NK-92 (cell line): ENCODE data around the gene BRIP1.
"Not testable (repeated sequence)": the region's sequence is repeated elsewhere in the genome, so short reads cannot be mapped to it uniquely, and the experiment has no call there.

ENCODE experiments used
- DNase-seq: peaks from one replicate; lab custom pipeline; 2025; ENCODE audit not compliant: unreplicated experiment; lab: John Stamatoyannopoulos, UW

The BRIP1 gene

DNA sequence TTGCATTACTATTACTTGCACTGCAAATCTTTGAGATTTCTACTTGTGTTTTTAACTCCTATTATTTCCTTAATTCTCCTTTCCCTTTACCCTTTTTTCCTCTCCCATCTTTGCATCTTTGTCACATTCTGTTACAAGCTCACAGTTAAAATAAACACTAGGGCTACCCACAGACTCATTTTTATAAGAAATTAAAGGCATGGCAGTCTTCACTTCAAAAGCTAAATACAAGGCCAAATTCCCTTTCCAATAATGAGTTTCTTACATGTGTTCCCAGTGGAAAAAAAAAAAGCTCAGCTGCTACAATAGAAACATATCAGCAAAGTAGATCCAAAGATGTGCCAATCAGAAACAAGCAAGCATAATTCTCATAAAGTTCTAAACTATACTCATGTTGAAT is 3.7 kb upstream of the BRIP1 start:
- DNase-seq = no peak

DNA sequence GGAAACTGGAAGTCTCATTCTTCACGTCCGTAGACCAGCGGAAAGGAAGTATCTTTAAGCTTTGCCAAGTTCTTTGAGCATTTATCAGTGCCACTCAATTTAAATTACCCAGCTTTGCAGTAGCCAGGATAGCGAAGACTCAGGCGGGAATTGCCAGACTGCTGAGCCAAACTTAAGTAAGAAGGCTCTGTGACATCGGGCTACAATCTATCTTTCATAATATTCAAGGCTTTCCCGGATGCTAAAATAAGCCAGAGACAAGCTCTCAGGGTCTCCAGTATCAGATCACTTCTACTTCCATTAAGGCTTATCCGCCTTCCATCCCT is 436 bp upstream of the BRIP1 start:
- DNase-seq = no peak

DNA sequence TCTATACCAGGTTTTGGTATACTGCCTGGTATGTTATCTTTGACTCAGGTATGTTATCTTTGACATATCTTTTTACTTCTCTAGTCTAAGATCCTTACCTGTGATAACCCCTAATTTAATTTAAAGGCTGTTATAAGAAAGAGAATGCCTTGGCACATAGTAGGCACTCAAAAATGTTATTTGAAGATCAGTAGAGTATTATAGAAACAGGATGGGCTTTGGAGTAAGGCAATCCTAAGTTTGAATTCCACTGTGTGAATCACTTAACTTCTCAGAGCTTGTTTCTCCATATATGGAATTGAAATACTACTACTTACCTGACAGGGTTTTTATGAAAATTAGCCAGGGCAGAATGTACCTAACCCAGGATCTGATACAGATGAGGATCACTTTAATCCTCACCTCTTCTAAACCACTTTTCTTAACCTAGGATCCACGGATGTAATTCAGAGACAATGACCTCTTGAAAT is 1.2 kb downstream of the BRIP1 start:
- no peak for DNase-seq

DNA sequence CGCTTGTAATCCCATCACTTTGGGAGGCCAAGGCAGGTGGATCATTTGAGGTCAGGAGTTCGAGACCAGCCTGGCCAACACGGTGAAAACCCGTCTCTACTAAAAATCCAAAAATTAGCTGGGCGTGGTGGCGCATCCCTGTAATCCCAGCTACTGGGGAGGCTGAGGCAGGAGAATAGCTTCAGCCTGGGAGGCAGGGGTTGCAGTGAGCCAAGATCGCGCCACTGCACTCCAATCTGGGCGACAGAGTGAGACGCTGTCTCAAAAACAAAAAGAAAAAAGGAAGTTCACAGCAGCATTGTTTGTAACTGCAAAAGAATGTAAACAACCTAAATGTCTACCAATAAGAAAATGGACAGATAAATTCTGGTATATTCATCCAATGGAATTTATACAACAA is 2.9 kb downstream of the BRIP1 start:
- DNase-seq = not testable (repeated sequence)

DNA sequence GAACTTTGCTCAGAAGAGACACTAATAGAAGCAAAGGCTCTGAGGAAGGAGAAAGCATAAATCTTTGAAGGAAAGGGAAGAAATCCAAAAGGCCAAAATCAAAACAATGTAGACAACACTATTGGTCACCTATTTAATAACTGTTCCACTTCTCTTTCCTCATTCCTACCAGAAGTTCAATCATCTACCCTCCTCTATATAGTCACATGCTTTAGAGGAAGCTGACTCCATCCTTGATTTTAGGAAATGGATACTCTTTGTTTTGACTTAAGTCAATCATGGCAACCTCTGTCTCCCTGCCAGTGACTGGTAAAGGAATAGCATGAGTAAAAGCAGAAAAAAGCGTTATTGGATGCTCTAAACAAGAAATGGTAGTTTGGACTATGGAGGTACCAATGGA is 7.3 kb downstream of the BRIP1 start:
- DNase-seq = no peak

DNA sequence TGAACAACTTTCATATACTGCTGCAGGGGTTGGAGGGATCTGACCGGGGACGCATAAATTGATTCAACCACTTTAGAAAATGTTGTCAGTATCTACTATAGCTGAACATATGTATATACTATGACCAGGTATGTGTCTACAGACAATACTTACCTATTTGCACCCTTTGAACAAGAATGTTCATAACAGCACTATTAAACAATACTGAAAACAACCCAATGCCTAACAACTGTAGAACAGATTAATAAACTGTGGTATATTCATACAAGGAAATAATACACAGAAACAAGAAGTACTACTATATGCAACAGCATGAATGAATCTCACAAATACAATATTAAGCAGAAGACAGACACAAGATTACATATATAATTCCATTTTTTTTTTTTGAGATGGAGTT is 10.5 kb downstream of the BRIP1 start:
- no peak for DNase-seq

DNA sequence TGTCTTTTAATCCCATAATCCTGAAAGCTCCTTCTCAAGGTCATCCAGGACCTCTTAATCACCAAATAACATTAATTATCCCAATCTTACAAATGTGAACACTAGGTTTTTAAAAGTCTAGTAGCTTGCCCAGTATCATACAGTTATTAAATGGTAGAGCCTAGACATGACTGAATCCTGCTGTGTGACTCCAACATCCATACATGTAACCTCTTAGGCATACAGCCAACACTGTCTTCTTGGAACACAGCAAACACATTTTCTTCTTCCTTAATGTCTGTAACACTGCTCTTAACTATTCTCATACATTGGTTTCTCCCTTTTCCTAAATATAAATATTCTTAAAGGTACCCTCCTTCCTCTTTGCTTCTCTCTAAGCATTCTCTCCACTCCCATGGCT is 13.7 kb downstream of the BRIP1 start:
- DNase-seq = no peak

DNA sequence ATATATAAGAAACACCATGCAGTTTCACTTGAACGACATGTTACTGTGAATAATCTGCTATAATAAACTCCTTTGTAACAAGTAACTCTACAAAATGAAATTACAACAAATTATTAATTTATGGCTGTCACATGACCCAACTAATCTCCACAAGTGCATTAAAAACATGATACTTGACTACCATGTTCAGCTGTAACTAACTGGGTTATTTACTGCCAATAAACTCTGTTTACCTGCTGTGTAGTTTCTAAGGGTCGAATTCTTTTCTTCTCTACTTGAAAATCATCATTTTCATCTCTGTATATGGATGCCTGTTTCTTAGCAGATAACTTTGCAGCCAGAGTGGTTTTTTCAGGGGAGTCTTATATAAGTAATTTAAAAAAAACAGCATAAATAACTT is 14.4 kb downstream of the BRIP1 start:
- DNase-seq = no peak

DNA sequence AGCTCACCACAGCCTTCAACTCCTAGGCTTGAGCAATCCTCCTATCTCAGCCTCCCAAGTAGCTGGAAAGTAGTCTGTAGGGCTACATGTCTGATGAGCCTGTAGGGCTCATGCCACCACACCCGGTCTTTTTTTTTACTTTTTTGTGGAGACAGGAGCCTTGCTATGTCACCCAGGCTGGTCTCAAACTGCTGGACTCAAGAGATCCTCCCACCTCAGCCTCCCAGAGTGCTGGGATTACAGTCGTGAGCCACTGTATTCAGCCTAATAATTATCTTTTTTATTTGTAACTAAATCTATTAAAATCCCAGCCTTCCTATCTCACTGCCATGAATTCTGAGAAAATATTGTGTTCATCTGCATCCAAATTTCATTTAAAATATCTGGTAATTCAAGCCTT is 15.1 kb downstream of the BRIP1 start:
- DNase-seq = no peak

DNA sequence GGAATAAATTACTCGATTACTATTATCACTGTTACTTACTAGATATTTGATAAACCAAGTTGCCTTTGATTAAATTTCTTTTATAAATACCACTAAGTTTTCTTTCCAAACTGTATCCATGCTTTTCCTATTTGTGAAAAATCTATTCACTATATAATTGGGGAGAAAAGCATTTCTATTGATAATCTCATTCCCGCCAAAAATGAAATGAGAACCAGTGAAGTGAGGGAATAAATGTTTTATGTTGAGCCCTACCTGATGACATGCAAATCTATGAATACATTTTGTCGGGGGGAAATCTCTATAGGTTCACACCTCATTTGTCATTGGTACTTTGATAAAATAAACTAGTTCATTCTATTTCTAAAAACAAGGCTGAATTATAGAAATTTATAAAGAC is 15.7 kb downstream of the BRIP1 start:
- no peak for DNase-seq

DNA sequence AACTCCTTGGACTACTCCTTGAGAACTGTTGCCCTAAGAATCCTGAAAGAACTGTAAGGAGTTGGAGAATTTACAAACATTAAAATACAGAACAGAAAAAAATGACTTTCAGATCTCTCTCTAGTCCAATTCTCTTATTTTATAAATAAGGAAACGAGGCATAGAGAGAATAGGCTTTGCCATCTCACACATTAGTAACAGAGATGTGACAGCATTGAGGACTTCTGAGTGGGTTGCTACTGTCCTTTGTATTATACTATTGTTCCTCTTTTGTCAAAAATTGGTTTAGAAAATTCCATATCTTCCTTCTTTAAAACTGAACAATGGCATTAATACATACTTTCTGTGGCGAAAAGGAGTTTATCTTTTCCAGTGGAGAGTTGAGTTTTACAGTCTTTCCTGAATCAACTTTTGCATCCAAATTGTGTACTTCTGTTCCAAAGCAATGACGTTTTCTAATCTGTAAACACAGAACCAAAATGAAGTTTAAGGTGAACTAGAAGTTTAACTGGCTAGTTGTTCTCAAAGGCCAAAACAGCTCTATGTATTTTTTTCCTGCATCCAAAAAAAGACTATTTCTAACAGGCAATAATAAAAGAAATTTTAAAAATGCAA is 16.5 kb downstream of the BRIP1 start:
- DNase-seq = no peak

DNA sequence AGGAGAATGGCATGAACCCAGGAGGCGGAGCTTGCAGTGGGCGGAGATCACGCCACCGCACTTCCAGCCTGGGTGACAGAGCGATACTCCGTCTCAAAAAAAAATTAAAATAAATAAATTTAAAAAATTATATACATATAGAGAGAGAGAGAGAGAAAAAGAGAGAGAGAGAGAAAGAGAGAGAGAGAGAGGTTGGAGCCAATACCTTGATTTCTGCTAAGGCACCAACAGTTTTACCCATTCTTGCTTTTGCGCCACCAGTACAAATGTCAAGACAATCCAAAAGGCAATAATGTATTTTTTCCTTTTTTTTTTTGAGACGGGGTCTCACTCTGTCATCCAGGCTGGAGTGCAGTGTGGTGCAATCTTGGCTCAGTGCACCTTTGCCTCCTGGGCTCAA is 17.2 kb downstream of the BRIP1 start:
- no peak for DNase-seq

DNA sequence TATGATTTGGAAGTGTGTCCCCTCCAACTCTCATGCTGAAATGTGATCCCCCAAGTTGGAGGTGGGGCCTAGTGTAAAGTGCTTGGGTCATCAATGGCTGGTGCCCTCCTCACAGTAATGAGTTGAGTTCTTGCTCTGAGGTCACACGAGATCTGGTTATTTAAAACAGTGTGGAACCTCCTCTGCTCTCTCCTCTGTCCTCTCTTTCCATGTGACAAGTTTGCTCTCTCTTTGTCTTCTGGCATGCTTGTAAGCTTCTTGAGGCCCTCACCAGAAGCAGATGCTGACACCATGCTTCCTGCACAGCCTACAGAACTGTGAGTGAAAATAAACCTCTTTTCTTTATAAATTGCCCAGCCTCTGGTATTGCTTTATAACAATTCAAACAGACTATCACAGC is 19.9 kb downstream of the BRIP1 start:
- no peak for DNase-seq

DNA sequence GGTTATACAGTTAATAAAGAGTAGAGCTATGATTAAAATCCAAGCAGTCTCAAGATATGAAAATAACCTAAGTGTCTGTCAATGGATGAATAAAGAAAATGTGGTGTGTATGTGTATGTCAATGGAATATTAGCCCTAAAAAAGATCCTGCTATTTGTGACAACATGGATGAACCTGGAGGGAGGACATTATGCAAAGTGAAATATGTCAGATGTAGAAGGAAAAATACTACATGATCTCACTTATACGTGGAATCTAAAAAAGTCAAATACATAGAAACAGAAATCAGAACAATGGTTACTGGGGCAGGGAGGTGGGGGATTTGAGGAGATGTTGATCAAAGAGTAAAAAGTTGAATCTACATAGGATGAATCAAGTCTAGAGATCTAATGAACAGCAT is 20.4 kb downstream of the BRIP1 start:
- DNase-seq = no peak

DNA sequence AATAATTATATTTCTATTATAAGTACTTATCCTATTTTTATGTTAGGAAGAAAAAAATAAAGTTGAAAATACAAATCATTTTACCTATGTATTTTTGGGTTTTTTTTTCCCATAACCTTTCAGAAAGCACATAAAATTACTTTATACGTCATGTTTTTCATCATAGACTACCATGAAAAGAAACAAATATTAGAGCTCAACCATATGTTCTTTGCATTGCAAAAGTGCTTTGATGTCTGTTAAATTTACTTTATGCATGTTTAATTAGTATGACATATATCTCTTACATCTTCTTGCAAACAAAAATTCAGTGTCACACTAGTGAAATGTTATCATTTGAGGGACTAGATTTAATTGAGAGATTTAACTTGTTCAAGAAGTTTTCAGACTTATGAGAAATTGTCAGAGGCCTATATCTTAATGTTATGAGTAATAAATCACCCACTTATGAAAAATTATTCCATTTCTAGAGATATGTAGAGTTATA is 24.0 kb downstream of the BRIP1 start:
- no peak for DNase-seq

DNA sequence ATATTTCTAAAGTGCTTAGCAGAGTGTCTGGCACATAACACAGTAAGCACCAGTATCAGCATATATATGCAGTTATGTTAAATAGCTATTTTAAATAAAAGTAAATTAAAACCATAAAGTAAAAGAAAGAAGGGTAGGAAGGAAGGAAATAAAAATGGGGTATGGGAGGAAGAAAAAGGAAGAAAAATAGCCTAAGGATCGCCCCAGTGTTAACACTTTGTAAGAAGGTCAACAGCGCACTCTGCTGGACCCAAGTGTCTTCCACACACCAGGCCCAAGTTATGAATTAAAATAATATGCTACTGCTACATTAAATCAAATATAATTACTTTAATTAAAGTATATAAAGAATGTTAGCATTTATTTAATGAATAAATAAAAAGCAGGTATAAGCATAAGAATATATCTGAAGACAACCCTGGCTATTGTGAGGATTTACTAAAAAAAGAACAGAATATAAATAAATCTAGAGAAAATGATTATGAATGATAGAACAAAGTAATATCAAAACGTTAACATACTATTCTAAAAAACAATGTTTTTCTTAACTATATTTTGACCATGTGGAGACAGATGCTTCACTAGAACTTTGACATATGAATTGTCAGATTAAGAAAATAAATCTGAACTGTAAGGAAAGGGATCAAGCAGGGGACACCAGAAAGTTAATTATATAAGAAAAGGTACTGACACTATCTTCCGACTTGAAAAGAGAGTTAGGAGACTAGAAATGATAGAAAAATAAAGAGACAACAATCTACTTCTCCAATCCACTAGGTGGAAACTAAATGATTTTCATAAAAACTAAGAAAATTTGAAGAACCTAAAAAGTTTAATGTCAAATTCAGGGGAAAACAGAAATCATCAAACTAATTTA is 25.9 kb downstream of the BRIP1 start:
- DNase-seq = no peak

DNA sequence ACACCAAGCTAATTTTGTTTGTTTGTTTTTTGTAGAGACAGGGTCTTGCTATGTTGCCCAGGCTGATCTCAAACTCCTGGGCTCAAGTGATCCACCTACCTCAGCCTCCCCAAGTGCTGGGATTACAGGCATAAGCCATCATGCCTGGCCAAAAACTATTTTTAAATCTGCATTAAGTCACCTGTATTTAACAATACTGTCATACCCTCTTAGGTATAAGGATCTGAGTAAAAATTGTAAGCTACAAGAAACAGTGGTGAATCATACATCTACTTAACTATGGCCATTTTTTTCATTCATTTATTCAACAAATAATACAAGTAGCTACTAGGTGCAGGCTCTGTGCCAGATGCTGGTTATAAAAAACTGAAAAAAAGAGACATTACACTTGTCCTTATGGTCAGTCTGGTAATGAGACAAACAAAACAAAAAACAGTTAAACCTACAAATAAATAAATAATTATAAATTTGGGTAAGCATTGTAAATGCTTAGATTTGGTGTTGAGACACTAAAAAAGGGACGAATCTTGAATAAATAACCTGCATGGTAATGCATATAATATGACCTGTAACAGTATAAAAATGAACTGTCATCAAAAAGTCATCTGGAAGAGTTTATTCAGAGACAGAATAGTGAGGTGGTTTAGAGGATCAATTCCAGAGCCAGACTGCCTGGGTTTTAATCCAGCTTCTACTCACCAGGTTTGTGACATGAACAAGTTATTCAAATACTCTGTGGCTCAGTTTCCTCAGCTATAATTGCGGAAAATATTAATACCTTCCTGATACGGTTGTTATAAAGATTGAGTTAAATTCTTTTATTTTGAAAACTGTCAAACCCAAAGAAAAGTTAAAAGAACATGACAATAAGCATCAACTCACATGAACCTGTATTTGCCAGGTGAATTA is 26.8 kb downstream of the BRIP1 start:
- no peak for DNase-seq

DNA sequence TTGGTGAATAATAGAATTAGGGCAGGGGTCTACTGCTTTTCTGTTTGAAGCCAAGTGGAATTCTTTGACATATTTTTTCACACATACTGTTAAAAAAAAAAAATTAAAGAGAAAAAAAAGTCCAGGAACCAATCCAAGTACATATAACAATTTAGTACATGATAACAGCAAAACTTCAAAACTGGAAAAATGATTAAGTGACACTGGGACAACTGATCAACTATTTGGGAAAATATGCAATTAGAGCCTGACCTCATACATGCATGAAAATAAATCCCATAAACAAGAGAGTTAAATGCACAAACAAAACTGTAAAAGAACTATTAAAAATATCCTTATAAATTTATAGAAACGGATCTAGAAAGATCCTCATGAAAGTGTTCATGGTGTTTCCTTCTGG is 27.7 kb downstream of the BRIP1 start:
- no peak for DNase-seq

DNA sequence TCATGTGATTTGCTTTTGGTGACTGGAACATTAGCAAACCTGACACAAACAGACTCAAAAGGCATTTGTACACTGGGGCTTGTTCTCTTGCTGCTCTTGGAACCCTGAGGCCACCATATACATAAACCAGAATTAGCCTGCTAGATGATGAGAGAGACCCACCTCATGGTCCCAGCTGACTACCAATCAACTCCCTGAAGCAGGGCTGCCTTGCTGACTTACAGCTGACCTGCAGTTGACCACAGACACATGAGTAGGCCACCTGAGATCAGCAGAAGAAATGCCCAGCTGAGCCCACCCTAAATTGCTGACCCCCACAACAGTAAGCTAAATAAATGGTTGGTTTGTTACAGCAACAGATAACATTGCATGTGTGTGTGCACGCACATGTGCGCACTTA is 28.7 kb downstream of the BRIP1 start:
- DNase-seq = no peak

DNA sequence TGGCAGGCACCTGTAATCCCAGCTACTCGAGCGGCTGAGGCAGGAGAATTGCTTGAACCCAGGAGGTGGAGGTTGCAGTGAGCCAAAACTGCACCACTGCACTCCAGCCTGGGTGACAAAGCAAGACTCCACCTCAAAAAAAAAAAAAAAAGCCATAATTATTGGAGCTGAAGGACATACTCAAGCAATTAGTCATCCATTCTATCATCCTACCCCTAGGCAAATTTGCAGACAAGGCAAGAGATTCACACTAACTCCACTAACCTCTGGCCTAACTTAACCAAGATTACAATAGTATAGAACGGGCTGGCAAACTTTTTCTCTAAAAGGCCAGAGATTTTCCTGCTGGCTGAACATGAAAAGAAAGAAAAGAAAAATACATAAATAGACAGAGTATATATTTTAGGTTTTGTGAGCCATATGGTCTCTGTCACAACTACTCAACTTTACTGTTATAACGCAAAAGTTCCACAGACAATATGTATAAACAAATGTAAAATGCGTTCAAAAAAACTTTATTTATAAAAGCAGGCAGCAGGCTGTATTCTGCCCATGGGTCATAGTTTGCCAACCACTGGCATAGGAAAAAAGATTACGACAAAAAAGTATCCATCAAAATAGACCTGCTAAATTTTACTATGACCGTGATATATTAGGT is 29.7 kb downstream of the BRIP1 start:
- DNase-seq = no peak

DNA sequence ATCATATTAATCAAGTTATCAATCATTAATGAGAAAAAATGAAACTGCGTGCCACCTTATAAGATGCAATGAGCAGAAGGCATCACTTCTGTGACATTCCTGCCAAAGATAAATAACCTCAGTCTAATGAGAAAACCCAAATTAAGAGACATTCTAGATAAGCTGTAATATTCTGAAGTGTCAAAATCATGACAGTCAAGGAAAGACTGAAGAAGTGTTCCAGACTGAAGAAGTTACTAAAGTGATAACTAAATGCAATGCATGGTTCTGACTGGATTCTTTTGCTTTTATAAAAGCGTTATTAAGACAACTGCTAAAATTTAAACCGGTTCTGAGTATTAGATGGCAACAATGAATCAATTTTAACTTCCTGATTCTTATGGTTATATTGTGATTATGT is 30.9 kb downstream of the BRIP1 start:
- DNase-seq = no peak
